Mucosa of descending colon (tissue), 3 donors: Measurements from ENCODE around the gene TMOD1. TPM values are rescaled to one million over a fixed set of nuclear protein-coding genes. Genes with fewer than 3 reads are reported as not detected.

Experiments used
- ATAC-seq: fragments of 200-7000 bp; cut with Tn5 transposase; one replicate; pipeline ENCODE4 v1.9.1; 2020; ENCODE audit warnings: mild to moderate bottlenecking, moderate library complexity
- DNase-seq, 3 donors: peaks; one replicate each; pipeline ENCODE4 v3.0.0-alpha.2; 2020
- H3K36me3 ChIP-seq: fragments of 200-600 bp; one replicate; pipeline ENCODE4 v1.8.0; 2021; ENCODE audit warnings: low read depth, mild to moderate bottlenecking
- H3K4me1 ChIP-seq: fragments of 200-600 bp; one replicate; pipeline ENCODE4 v1.8.0; 2021; ENCODE audit warnings: low read depth, mild to moderate bottlenecking
- H3K4me3 ChIP-seq: fragments of 200-600 bp; one replicate; pipeline ENCODE4 v1.8.0; 2021; ENCODE audit warnings: mild to moderate bottlenecking
- H3K9me3 ChIP-seq: fragments of 200-600 bp; one replicate; pipeline ENCODE4 v1.8.0; 2021; ENCODE audit warnings: mild to moderate bottlenecking
- CTCF ChIP-seq: fragments of 200-600 bp; IDR thresholded peaks from one replicate; pipeline ENCODE4 v1.8.0; 2022; ENCODE audit warnings: antibody characterized with exemption, mild to moderate bottlenecking
- intact Hi-C, 2 donors: fragments of 100-400 bp; cut with DNase I in 1 of 2; cut with micrococcal nuclease in 1 of 2; formaldehyde crosslinking; loops; one replicate each; pipeline versions ENCODE4 v1.11.0 to v1.11.1; 2022; cut with DNase I, micrococcal nuclease
- total RNA-seq, 3 donors: library from RNA; stranded (reverse); fragmentation: NEBNext Ultra II Directional in 2 of 3; extraction: Animal tissue kit (Norgen Biotek cat#: 25700) in 2 of 3; gene quantifications; one replicate each; pipeline versions ENCODE4 v1.2.1 to v1.2.4, GENCODE V29; 2021 to 2023
- donor health status: DM: no; HTN: no; CAD: no; lungs with moderate emphysema.
- donor health status: DM: no; HTN: no; CAD: no.
- donor health status: DM: no; HTN: yes; CAD: no.

TMOD1 gene
- total RNA-seq, 3 donors from 2014 or later: 2.6 to 36.0 (median 3.9) TPM

- H3K4me3 ChIP-seq: no peak overlapping the region
- no peak for TF ChIP-seq CTCF
- no peaks in the 10 kb centered on the region for H3K9me3 ChIP-seq
- intact Hi-C loops: no loop called here
- no peak for ATAC-seq
- H3K4me1 ChIP-seq: no peaks in the 10 kb centered on the region
- no peaks in the 10 kb centered on the region for H3K36me3 ChIP-seq
- no peak for DNase-seq
Measured at GRCh38 chr9:97519441-97519970, 18.0 kb downstream of the TMOD1 start.

DNA sequence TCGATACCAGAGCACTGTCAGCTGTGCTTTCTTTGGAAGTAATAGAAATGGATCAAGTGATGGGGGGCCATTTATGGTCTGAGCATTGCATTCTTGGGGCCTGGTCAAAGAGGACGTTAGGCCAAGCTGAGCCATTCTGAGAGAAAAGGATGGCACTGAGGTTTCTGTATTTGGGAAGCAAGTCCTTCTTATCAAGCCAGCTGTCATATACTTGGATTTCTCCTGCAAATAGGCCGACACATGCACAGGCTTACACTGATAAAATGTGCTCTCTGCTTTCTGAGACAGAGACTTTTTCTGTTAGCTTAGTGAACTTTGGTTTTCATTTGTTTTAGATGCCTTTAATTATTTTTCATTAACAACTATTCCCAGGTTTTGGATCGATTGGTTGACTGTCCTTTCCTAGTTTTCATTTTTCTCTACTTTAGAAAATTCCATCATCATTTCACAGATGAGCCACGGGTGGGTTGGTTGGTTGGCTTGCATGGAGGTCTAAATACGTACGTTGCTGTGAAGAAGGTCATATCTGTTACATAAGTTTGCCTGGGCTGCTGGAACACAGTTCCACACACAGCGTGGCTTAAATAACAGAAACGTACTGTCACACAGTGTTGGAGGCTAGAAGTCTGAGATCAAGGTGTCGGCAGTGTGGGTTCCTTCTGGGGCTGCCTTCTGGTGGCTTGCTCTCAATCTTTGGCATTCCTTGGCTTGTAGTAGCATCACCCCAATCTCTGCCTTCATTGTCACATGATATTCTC lies 20.3 kb downstream of the TMOD1 start:
- Histone ChIP-seq H3K4me3 (no peak overlapping the region), H3K4me1 (no peaks in the 10 kb centered on the region), H3K36me3 (no peaks in the 10 kb centered on the region), H3K9me3 (no peaks in the 10 kb centered on the region)
- ATAC-seq: no peak
- intact Hi-C loops: no loop called here
- no peak for TF ChIP-seq CTCF
- no peak for DNase-seq

GRCh38 chr9:97524424-97524823 lies 23.0 kb downstream of the TMOD1 start:
- DNase-seq (no peak), ATAC-seq (no peak)
- H3K36me3 ChIP-seq: no peaks in the 10 kb centered on the region
- H3K4me3 ChIP-seq: no peak overlapping the region
- no peaks in the 10 kb centered on the region for H3K9me3 ChIP-seq
- no peaks in the 10 kb centered on the region for H3K4me1 ChIP-seq
- TF ChIP-seq CTCF: no peak
- intact Hi-C loops: no loop called here

- DNase-seq (no peak), ATAC-seq (no peak)
- Histone ChIP-seq H3K4me1 (no peaks in the 10 kb centered on the region), H3K36me3 (no peaks in the 10 kb centered on the region), H3K9me3 (no peaks in the 10 kb centered on the region), H3K4me3 (no peak overlapping the region)
- intact Hi-C loops: no loop called here
- no peak for TF ChIP-seq CTCF
Measured at GRCh38 chr9:97525451-97525850, 24.0 kb downstream of the TMOD1 start.

DNA sequence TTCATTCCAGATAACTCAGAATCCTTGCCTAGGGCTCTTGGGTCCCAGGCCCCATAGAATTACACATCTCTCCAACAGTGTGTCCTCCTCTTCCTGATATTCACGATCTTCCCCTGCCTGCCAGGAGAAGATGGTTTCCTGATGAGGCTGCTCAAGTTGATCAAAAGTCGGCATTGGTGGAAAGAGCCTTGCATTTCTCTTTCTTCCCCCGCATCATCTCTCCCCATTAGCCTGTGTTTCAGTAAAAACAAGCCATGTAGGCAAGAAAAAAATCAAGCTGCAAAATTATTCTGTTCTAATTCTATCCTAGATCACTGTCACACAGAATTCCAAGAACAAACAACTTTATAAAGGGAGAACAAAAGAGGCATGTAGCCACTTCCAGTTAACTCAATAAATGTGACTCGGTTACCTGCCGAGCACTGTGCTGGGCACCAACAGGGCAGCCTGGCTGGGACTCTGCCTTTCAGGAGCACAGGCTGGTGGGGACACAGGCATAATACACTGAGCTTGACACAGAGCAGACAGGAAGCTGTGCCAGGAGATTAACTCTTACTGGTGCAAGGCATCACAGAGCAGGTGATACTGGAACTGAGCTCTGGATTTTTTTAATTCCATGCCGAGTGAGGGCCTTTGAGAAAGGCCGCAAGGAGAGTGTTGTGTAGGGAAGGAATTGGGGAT lies 25.6 kb downstream of the TMOD1 start:
- TF ChIP-seq CTCF: no peak
- H3K4me3 ChIP-seq: no peak overlapping the region
- DNase-seq (no peak), ATAC-seq (no peak)
- intact Hi-C loops: no loop called here
- no peaks in the 10 kb centered on the region for H3K36me3 ChIP-seq
- H3K9me3 ChIP-seq: no peaks in the 10 kb centered on the region
- H3K4me1 ChIP-seq: no peaks in the 10 kb centered on the region
